PC-9 (cell line): Measurements from ENCODE around the gene PMAIP1.

Source experiments
- EZH2 ChIP-seq: fragments of 200-600 bp; sonication (generic); IDR thresholded peaks from 2 replicates; pipeline ENCODE4 v1.8.0; 2017; ENCODE audit warnings: antibody characterized with exemption, low read depth
- TF ChIP-seq, protein P1 (sequence below): fragments of 200-600 bp; sonication (generic); conservative IDR thresholded peaks from 2 replicates; pipeline ENCODE4 v1.6.1; 2017; ENCODE audit warnings: mixed run types, antibody characterized with exemption, mild to moderate bottlenecking, moderate library complexity

DNA sequence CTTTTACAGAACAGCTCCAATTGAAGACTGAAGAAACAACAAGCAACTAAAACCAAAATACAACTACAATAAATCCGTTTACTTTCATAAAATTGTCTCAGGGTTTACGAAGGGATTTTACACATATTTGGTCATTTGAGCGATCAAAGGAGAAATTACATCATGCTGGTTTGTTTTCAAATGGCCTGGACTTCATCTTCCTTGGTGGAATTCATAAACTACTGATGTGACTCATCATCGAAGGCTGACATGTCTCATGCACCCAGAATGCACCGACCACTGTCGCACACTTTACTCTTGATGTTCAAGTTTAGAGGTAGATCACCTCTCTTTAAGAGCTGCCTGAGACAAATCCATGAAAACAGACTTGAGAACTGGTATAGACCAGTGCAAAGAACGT, 25.6 kb upstream of the PMAIP1 start:
- TF ChIP-seq, protein P1, sequence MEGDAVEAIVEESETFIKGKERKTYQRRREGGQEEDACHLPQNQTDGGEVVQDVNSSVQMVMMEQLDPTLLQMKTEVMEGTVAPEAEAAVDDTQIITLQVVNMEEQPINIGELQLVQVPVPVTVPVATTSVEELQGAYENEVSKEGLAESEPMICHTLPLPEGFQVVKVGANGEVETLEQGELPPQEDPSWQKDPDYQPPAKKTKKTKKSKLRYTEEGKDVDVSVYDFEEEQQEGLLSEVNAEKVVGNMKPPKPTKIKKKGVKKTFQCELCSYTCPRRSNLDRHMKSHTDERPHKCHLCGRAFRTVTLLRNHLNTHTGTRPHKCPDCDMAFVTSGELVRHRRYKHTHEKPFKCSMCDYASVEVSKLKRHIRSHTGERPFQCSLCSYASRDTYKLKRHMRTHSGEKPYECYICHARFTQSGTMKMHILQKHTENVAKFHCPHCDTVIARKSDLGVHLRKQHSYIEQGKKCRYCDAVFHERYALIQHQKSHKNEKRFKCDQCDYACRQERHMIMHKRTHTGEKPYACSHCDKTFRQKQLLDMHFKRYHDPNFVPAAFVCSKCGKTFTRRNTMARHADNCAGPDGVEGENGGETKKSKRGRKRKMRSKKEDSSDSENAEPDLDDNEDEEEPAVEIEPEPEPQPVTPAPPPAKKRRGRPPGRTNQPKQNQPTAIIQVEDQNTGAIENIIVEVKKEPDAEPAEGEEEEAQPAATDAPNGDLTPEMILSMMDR = no peak
- TF ChIP-seq EZH2 = no peak
